Activated CD4-positive, alpha-beta T cell treated with anti-CD3 and anti-CD28 coated beads, Interleukin-2, amount 10 ng/mL, durations not matched to agents 7 days and 5 days (primary cell): Measurements from ENCODE around the gene TTC16. TPM values are rescaled to one million over a fixed set of nuclear protein-coding genes. Genes with fewer than 3 reads are reported as not detected.
A peak's percentile ranks its signal among the peaks of the same experiment; 100 is the strongest.

Source experiments
- CTCF ChIA-PET: fragments of 350-600 bp; sonication (Branson Sonifier 250); formaldehyde crosslinking; loops from one replicate; lab custom pipeline; 2021; ENCODE audit warnings: antibody characterized with exemption; lab: Charles Lee
- POLR2A ChIA-PET: fragments of 350-600 bp; sonication (Branson Sonifier 250); formaldehyde crosslinking; loops from one replicate; lab custom pipeline; 2021; ENCODE audit warnings: antibody characterized with exemption; lab: Charles Lee
- DNase-seq: peaks from one replicate; pipeline ENCODE4 v3.0.0-alpha.2; 2020
- H3K27ac Mint-ChIP-seq: one replicate; pipeline ENCODE4 v1.8.0; 2021; ENCODE audit warnings: mild to moderate bottlenecking, moderate library complexity, mixed read lengths
- H3K27me3 Mint-ChIP-seq: one replicate; pipeline ENCODE4 v1.8.0; 2021; ENCODE audit warnings: mixed read lengths
- H3K36me3 Mint-ChIP-seq: one replicate; pipeline ENCODE4 v1.8.0; 2021; ENCODE audit warnings: low read depth, mixed read lengths
- H3K4me1 Mint-ChIP-seq: one replicate; pipeline ENCODE4 v1.8.0; 2021; ENCODE audit warnings: mixed read lengths
- H3K4me3 Mint-ChIP-seq: one replicate; pipeline ENCODE4 v1.8.0; 2021; ENCODE audit warnings: mild to moderate bottlenecking, moderate library complexity, mixed read lengths
- H3K9me3 Mint-ChIP-seq: one replicate; pipeline ENCODE4 v1.8.0; 2021; ENCODE audit warnings: mixed read lengths
- total RNA-seq, 2 experiments: library from RNA; stranded (reverse); gene quantifications; one replicate each; pipeline ENCODE4 v1.2.3, GENCODE V29; 2021

TTC16 gene
- total RNA-seq, 2 experiments from 2014 or later = 1.2 to 1.6 TPM

DNA sequence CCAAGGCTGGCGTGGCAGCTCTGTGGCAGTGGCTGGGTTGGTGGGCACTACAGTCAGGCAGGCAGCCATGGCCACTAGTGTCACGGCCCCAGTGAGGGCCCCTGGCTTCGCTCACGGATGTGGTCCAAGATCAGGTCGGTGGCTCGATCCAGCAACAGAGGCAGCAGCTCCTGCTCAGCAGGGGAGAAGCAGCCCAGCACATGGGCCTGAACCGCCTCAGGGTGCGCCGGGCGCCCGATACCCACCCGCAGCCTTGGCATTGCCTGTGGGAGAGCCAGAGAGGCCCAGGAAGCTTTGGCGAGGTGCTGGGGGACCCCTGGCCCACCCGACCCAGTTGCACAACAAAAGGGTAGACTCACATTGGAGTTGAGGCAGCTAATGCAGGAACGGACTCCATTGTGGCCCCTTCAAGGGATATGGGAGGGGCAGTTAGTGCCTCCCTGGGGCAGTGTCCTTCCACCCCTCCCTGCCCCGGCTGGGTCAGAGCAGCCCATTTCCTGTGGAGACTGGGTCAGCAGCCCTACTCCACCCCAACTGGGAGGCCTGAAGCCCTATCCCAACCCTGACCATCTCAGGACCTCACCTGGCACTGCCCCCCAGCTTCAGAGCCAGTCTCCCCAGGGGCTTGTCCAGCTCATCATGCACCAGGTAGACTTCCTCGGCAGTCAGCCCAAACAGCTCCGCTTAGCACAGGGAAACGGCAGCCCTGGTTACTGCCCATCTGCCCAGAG lies 1.7 kb upstream of the TTC16 start:
- Mint-ChIP-seq H3K36me3 (peaks cover 2% of the 10 kb centered on the region), H3K27me3 (no peaks in the 10 kb centered on the region), H3K27ac (peak overlapping the region; percentile 31), H3K4me1 (peaks cover 29% of the 10 kb centered on the region), H3K4me3 (peak overlapping the region; percentile 63), H3K9me3 (no peaks in the 10 kb centered on the region)
- DNase-seq = no peak
- ChIA-PET POLR2A (no interaction called here), CTCF (interaction anchor here (1.6 to 3.6 kb wide), 6 partner anchors 9 to 207 kb away, joined by 3 to 31 read pairs (median 5); partner anchors contain the start of gene TOR2A)

DNA sequence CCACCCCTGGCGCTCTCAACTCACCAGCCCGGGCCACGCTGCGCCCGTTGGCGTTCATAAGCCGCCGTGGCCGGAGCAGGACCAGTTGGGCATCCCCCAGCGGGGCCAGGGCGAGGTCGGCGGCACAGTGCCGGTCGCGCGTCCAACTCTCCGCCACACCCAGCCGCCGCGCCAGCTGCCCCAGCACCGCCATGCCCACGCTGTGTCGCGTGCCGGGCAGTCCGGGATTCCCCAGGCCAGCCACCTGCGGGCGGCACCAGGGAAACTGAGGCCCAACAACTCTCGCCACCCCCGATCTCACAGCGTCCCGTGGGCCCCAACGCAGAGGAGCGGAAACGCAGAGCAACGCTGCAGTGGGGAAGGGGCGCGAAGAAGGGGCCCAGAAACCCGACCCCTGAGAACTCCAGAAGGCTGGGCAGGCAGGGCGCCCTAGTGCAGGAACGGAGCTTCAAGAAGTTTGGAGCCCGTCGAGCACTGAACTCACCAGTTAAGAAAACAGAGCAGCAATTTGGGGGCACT lies 869 bp upstream of the TTC16 start:
- Mint-ChIP-seq H3K27ac (peak overlapping the region; percentile 88), H3K9me3 (no peaks in the 10 kb centered on the region), H3K4me3 (peak overlapping the region; percentile 90), H3K36me3 (peaks cover 2% of the 10 kb centered on the region), H3K4me1 (peaks cover 38% of the 10 kb centered on the region), H3K27me3 (no peaks in the 10 kb centered on the region)
- ChIA-PET POLR2A (no interaction called here), CTCF (interaction anchor here (0.5 to 3.6 kb wide), 6 partner anchors 10 to 155 kb away, joined by 3 to 31 read pairs (median 6); partner anchors contain the start of gene TOR2A)
- DNase-seq = peak; percentile 21

DNA sequence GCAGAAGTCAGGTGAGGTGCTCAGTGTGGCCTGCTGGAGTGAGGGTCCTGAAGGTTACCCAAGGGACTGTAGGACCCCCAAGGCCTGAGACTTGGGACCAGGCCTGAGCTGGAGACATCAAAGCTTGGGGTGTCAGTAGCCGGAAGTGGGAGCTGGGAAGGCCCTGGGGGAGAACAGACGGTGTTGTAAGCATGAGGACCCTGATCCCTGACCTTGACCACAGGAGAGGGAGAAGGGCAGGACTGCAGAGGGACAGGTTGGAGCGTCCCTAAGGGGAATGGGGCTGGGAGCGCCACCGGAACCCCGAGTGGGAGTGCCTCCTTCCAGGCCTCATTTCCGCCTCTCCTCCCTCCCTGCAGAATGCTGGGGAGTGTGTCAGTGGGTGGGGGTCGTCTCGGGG lies 533 bp downstream of the TTC16 start:
- ChIA-PET POLR2A (no interaction called here), CTCF (interaction anchor here (1.1 to 3.6 kb wide), 4 partner anchors 10 to 205 kb away, joined by 3 to 31 read pairs (median 6); partner anchors contain the start of gene TOR2A)
- Mint-ChIP-seq H3K9me3 (no peaks in the 10 kb centered on the region), H3K36me3 (peaks cover 2% of the 10 kb centered on the region), H3K27ac (peak overlapping the region; percentile 88), H3K27me3 (no peaks in the 10 kb centered on the region), H3K4me1 (peaks cover 33% of the 10 kb centered on the region), H3K4me3 (peak overlapping the region; percentile 90)
- no peak for DNase-seq

DNA sequence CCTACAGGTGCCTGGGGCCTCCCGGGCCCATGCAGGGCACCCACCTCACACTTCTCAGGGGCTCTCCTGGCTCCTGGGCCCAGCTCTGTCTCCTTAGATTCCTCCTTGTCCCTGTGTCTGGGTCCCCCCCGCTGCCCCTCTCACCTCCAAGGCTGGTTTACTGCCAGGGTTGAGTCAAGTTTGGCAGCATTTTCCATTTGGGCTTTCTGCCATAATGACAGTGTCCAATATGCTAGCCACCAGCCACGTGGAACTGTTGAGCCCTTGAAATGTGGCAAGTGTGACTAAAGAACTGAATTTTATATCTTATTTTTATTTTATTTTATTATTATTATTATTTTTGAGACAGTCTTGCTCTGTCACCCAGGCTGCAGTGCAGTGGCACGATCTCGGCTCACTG lies 1.9 kb downstream of the TTC16 start:
- Mint-ChIP-seq H3K36me3 (peaks cover 2% of the 10 kb centered on the region), H3K27ac (no peak overlapping the region), H3K9me3 (no peaks in the 10 kb centered on the region), H3K4me3 (no peak overlapping the region), H3K4me1 (peaks cover 30% of the 10 kb centered on the region), H3K27me3 (no peaks in the 10 kb centered on the region)
- CTCF ChIA-PET = interaction anchor here (1.0 to 2.5 kb wide), 2 partner anchors 8 to 152 kb away, joined by 3 to 5 read pairs; no protein-coding TSS in a partner anchor
- POLR2A ChIA-PET = no interaction called here
- DNase-seq = no peak

DNA sequence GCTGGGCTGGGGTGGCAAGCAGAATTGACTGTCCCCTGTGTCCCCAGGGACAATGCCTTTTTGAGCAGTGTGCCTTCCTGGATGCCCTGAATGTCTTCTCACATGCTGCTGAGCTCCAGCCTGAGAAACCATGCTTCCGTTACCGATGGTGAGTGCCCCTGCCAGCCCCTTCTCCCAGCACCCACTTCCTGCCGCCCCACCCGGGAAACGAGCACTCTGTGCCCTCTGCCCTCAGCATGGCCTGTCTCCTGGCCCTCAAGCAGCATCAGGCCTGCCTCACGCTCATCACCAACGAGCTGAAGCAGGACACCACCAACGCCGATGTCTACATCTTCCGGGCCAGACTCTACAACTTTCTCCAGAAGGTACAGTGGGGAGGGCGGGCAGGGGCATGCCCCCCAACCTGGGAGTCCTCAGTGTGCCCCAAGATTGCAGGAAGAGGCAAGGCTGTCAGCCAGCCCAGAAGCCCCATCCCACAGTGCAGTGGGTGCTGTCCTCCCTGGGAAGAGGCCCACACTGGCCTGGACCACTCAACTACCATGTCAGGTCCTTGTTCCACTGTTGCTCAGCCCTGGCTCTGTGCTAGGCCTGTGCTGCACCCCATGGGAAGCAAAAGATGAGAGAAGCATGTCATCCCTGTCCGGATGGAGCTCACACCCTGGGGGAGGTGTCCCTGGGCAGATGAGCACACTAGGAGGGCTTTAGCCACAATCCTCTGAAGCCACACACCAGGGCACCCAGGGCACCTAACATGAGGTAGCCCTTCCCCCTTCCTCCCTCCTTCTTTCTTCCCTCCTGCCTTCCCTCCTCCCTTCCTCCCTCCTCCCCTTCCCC lies 4.4 kb downstream of the TTC16 start:
- Mint-ChIP-seq H3K4me1 (peaks cover 29% of the 10 kb centered on the region), H3K36me3 (peaks cover 2% of the 10 kb centered on the region), H3K9me3 (no peaks in the 10 kb centered on the region), H3K27me3 (no peaks in the 10 kb centered on the region), H3K27ac (peak overlapping the region; percentile 86), H3K4me3 (peak overlapping the region; percentile 23)
- peak; percentile 17 for DNase-seq
- ChIA-PET CTCF (interaction anchor here (2.3 kb wide), 1 partner anchor 15 kb away, joined by 11 read pairs; the partner anchor contains the start of gene TOR2A), POLR2A (interaction anchor here (0.6 kb wide), 1 partner anchor 91 kb away, joined by 3 read pairs; no protein-coding TSS in a partner anchor)

- POLR2A ChIA-PET = no interaction called here
- CTCF ChIA-PET = interaction anchor here (2.3 kb wide), 1 partner anchor 14 kb away, joined by 11 read pairs; the partner anchor contains the start of gene TOR2A
- DNase-seq = no peak
- Mint-ChIP-seq H3K27me3 (no peaks in the 10 kb centered on the region), H3K36me3 (no peaks in the 10 kb centered on the region), H3K4me3 (no peak overlapping the region), H3K9me3 (no peaks in the 10 kb centered on the region), H3K4me1 (peaks cover 26% of the 10 kb centered on the region), H3K27ac (peak overlapping the region; percentile 50)
These were observed 5.0 kb downstream of the TTC16 start for GRCh38 chr9:127720865-127721227.

DNA sequence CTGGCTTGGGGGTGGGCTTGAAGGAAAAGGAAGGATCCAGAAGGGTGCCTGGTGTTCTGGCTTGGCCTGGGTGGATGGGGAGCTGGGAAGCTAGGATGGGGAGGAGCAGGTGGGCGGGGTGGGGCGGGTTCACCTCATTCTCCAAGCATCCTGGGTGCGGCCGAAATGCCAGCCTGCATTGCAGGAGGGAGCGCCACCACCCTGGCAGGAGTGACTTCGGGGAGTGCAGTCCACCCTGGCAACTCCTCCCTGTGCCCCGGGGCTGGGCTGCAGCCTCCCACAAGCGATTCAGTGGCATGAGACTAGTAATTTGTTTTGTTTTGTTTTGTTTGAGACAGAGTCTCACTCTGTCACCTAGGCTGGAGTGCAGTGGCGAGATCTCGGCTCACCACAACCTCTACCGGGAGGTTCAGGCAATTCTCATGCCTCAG lies 5.5 kb downstream of the TTC16 start:
- ChIA-PET CTCF (interaction anchor here (1.3 to 1.5 kb wide), 2 partner anchors 13 to 149 kb away, joined by 3 to 5 read pairs; partner anchors contain the start of gene TOR2A), POLR2A (no interaction called here)
- no peak overlapping the region for H3K4me3 Mint-ChIP-seq
- H3K27me3 Mint-ChIP-seq = no peaks in the 10 kb centered on the region
- H3K36me3 Mint-ChIP-seq = no peaks in the 10 kb centered on the region
- peaks cover 21% of the 10 kb centered on the region for H3K4me1 Mint-ChIP-seq
- no peaks in the 10 kb centered on the region for H3K9me3 Mint-ChIP-seq
- DNase-seq = no peak
- H3K27ac Mint-ChIP-seq = peak overlapping the region; percentile 36

DNA sequence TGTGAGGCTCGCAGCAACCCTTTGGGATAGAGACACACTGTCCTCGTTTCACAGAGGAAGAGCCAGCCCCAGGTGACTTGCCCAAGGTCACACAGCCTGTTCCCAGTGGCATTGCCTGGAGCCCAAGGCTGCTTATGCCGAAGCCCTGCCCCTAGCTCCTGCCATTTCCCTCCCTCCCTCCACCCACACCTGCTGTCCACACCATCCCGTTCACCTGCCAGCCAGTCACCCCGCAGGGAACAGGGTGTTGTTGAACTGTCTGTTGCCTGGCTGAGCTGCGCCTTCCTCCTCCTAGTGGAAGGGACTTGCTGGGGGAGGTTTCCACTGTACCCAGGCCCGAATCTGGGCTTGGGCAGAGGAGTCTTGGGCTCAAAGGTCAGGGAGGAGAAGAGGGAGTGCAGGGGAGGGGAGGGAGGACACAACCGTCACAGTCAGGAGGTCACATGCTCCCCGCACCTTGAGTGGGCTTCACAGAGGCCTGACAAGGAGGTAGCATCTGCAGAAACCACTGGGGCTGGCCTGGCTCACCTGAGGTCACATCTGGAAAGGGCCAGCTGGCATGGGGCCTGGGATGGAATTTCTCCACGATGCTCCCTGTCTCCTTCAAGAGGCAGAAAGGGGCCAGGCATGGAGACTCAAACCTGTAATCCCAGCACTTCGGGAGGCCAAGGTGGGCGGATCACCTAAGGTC lies 6.3 kb downstream of the TTC16 start:
- H3K9me3 Mint-ChIP-seq = no peaks in the 10 kb centered on the region
- no peak overlapping the region for H3K4me3 Mint-ChIP-seq
- no peak for DNase-seq
- ChIA-PET CTCF (interaction anchor here (1.3 to 1.5 kb wide), 2 partner anchors 12 to 148 kb away, joined by 3 to 5 read pairs; partner anchors contain the start of gene TOR2A), POLR2A (interaction anchor here (0.7 kb wide), 1 partner anchor 161 kb away, joined by 3 read pairs; no protein-coding TSS in a partner anchor)
- peaks cover 21% of the 10 kb centered on the region for H3K4me1 Mint-ChIP-seq
- no peaks in the 10 kb centered on the region for H3K36me3 Mint-ChIP-seq
- H3K27me3 Mint-ChIP-seq = no peaks in the 10 kb centered on the region
- H3K27ac Mint-ChIP-seq = no peak overlapping the region

DNA sequence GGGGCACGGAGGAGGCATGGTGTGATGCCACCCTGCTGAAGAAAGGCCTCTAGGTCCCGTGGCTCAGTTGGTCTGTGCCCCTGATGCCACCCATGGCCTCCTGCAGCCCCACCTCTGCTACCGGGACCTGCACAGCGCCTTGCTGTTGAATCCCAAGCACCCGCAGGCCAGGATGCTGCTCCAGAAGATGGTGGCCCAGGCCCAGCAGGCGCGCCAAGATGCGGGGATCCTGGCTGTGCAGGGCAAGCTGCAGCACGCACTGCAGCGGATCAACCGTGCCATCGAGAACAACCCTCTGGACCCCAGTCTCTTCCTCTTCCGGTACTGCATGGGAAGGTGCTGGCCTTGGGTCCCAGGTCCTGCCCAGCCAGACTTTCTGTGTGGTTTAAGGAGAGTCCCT lies 7.1 kb downstream of the TTC16 start:
- no peaks in the 10 kb centered on the region for H3K27me3 Mint-ChIP-seq
- H3K9me3 Mint-ChIP-seq = no peaks in the 10 kb centered on the region
- DNase-seq = no peak
- CTCF ChIA-PET = interaction anchor here (1.5 kb wide), 1 partner anchor 12 kb away, joined by 5 read pairs; the partner anchor contains the start of gene TOR2A
- no peaks in the 10 kb centered on the region for H3K36me3 Mint-ChIP-seq
- POLR2A ChIA-PET = no interaction called here
- no peak overlapping the region for H3K4me3 Mint-ChIP-seq
- no peak overlapping the region for H3K27ac Mint-ChIP-seq
- H3K4me1 Mint-ChIP-seq = peaks cover 21% of the 10 kb centered on the region

GRCh38 chr9:127723444-127723843 lies 7.6 kb downstream of the TTC16 start:
- no peak for DNase-seq
- H3K4me1 Mint-ChIP-seq = peaks cover 21% of the 10 kb centered on the region
- ChIA-PET CTCF (interaction anchor here (3.8 kb wide), 1 partner anchor 12 kb away, joined by 18 read pairs; the partner anchor contains the start of gene TOR2A), POLR2A (no interaction called here)
- H3K27me3 Mint-ChIP-seq = no peaks in the 10 kb centered on the region
- H3K36me3 Mint-ChIP-seq = no peaks in the 10 kb centered on the region
- H3K4me3 Mint-ChIP-seq = no peak overlapping the region
- no peaks in the 10 kb centered on the region for H3K9me3 Mint-ChIP-seq
- no peak overlapping the region for H3K27ac Mint-ChIP-seq

DNA sequence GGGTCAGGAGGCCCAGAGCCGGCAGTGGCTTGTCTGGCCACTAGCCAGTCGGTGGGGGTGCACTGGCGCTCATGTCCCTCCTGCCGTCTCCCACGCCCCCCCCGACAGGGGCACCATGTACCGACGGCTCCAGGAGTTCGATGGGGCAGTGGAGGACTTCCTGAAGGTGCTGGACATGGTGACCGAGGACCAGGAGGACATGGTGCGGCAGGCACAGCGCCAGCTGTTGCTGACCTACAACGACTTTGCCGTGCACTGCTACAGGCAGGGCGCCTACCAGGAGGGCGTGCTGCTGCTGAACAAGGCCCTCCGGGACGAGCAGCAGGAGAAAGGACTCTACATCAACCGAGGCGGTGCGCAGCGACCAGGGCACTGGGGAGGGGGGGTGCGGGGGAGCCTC lies 8.1 kb downstream of the TTC16 start:
- no peaks in the 10 kb centered on the region for H3K27me3 Mint-ChIP-seq
- no peak overlapping the region for H3K27ac Mint-ChIP-seq
- ChIA-PET POLR2A (no interaction called here), CTCF (interaction anchor here (0.6 to 3.8 kb wide), 2 partner anchors 11 to 99 kb away, joined by 3 to 18 read pairs; partner anchors contain the start of gene TOR2A)
- no peak for DNase-seq
- H3K36me3 Mint-ChIP-seq = no peaks in the 10 kb centered on the region
- no peak overlapping the region for H3K4me3 Mint-ChIP-seq
- no peaks in the 10 kb centered on the region for H3K9me3 Mint-ChIP-seq
- H3K4me1 Mint-ChIP-seq = peaks cover 21% of the 10 kb centered on the region

- Mint-ChIP-seq H3K36me3 (no peaks in the 10 kb centered on the region), H3K9me3 (no peaks in the 10 kb centered on the region), H3K4me3 (no peak overlapping the region), H3K4me1 (peaks cover 2% of the 10 kb centered on the region), H3K27ac (no peak overlapping the region), H3K27me3 (no peaks in the 10 kb centered on the region)
- CTCF ChIA-PET = interaction anchor here (0.6 to 3.8 kb wide), 4 partner anchors 8 to 42 kb away, joined by 3 to 18 read pairs (median 4); partner anchors contain the start of genes PTRH1, TOR2A and TTC16
- no peak for DNase-seq
- POLR2A ChIA-PET = no interaction called here
These were observed 11.0 kb downstream of the TTC16 start for GRCh38 chr9:127726871-127727270.
